ENCODE results near the gene ESRRA. TPM values are rescaled to one million over a fixed set of nuclear protein-coding genes. Genes with fewer than 3 reads are reported as not detected.

The ESRRA gene
- total and polyA plus RNA-seq, 2 experiments from 2014 or later, result 17.2 to 38.6 TPM

- peak; percentile 68 for DNase-seq
- Histone ChIP-seq H3K79me2 (ENCODE audit: insufficient read depth) (no peaks in the 10 kb centered on the region), H3K4me2 (ENCODE audit: unreplicated experiment) (peak overlapping the region; percentile 64), H3K9me3 (ENCODE audit: low read depth) (no peaks in the 10 kb centered on the region), H3K27ac (no peak overlapping the region), H3K9me2 (ENCODE audit: insufficient read depth) (no peaks in the 10 kb centered on the region), H3K9ac (no peak overlapping the region; the same call in 1 of the 2 replicates), H3F3A (ENCODE audit: insufficient read depth) (0 out of 2 replicates have a peak, but pooled peaks cover 11% of the 10 kb centered on the region), H3K4me3 (peak overlapping the region; percentile 26), H4K20me1 (ENCODE audit: insufficient read depth) (no peaks in the 10 kb centered on the region), H3K4me1 (ENCODE audit: insufficient read depth) (peaks cover 10% of the 10 kb centered on the region; the same call in 1 of the 2 replicates), H2AFZ (peak overlapping the region; percentile 39), H3K27me3 (replicated peaks; ENCODE audit: insufficient read depth) (peaks cover 7% of the 10 kb centered on the region; the same call in 1 of the 2 replicates), H3K36me3 (ENCODE audit: low read depth) (no peaks in the 10 kb centered on the region)
- 8 to 9% methylated on average over 29 to 54 of the region's 60 CpGs for WGBS, 2 experiments (ENCODE audit: low coverage in 1 of 2, low lambda C conversion rate in 2 of 2, missing lambda C conversion rate in 2 of 2)
- in situ Hi-C loops (cut with MboI), result no loop called here
- TF ChIP-seq EZH2phosphoT487 (IDR thresholded peaks at IDR 0.05; ENCODE audit: insufficient read depth, low read depth), result 0 out of 2 replicates have a peak, but pooled peaks have one; percentile 8
- no peak for TF ChIP-seq EZH2 (IDR thresholded peaks at IDR 0.05; ENCODE audit: insufficient read depth, poor library complexity, severe bottlenecking)
Observed at GRCh38 chr11:64298966-64299846, 6.1 kb upstream of the ESRRA start.

DNA sequence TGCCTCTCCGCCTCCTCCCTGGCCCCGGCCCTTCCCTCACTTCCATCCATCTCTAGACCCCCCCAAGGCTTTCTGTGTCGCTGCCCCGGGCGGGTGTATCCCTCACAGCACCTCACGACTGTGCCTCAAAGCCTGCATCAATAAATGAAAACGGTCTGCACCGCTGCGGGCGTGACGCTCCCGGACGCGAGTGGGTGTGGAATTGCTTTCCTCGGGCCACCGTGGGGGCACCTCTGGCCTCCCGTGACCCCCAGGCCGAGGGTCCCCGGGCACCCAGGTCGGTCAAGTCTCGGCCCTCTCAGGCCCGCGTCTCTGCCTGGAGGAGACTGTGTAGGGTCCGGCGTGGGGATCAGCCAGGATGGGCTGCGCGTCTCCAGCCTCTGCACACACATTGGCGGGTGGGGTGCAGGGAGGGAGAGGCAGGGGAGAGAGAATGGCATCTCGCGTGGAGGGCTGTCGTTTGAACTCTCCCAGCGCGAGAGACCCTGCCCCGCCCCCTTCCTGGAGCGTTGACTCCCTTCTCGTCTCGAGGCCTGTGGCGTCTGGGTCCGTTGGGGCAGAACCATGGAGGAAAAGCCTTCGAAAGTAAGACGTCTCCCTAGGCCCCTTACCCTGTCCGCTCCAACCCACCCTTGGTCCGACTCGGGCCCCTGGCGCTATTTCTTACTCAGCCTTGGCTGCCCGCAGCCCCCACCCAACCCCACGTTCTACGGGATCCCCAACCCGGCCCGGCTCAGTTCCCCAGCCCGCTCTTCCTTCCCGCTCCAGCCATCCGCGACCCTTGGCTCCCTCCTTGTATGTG is 5.3 kb upstream of the ESRRA start, which contains the start of gene CATSPERZ:
Gene CATSPERZ (plus strand): TSS at position 512 of the 802 bp plus-strand sequence. CDS start 53 bp downstream, at position 565.
- Histone ChIP-seq H3K9me3 (ENCODE audit: low read depth) (no peaks in the 10 kb centered on the region), H3K4me1 (ENCODE audit: insufficient read depth) (peaks cover 7% of the 10 kb centered on the region; the same call in 1 of the 2 replicates), H4K20me1 (ENCODE audit: insufficient read depth) (no peaks in the 10 kb centered on the region), H3F3A (ENCODE audit: insufficient read depth) (0 out of 2 replicates have a peak, but pooled peaks cover 11% of the 10 kb centered on the region), H3K4me2 (ENCODE audit: unreplicated experiment) (peak within 1 kb of the TSS; percentile 85), H3K4me3 (peak within 1 kb of the TSS; percentile 71), H3K36me3 (ENCODE audit: low read depth) (no peaks in the 10 kb centered on the region), H3K79me2 (ENCODE audit: insufficient read depth) (no peaks in the 10 kb centered on the region), H3K9ac (peak within 1 kb of the TSS; percentile 52), H2AFZ (peak within 1 kb of the TSS; percentile 80), H3K9me2 (ENCODE audit: insufficient read depth) (no peaks in the 10 kb centered on the region), H3K27me3 (replicated peaks; ENCODE audit: insufficient read depth) (peaks cover 4% of the 10 kb centered on the region; the same call in 1 of the 2 replicates), H3K27ac (no peak within 1 kb of the TSS)
- DNase-seq, result peak; percentile 31
- 5% methylated on average over 40 to 54 of the region's 54 CpGs for WGBS, 2 experiments (ENCODE audit: low coverage in 1 of 2, low lambda C conversion rate in 2 of 2, missing lambda C conversion rate in 2 of 2)
- in situ Hi-C loops (cut with MboI), result no loop called here
- no peak for TF ChIP-seq EZH2 (IDR thresholded peaks at IDR 0.05; ENCODE audit: insufficient read depth, poor library complexity, severe bottlenecking)
- TF ChIP-seq EZH2phosphoT487 (IDR thresholded peaks at IDR 0.05; ENCODE audit: insufficient read depth, low read depth), result no peak

DNA sequence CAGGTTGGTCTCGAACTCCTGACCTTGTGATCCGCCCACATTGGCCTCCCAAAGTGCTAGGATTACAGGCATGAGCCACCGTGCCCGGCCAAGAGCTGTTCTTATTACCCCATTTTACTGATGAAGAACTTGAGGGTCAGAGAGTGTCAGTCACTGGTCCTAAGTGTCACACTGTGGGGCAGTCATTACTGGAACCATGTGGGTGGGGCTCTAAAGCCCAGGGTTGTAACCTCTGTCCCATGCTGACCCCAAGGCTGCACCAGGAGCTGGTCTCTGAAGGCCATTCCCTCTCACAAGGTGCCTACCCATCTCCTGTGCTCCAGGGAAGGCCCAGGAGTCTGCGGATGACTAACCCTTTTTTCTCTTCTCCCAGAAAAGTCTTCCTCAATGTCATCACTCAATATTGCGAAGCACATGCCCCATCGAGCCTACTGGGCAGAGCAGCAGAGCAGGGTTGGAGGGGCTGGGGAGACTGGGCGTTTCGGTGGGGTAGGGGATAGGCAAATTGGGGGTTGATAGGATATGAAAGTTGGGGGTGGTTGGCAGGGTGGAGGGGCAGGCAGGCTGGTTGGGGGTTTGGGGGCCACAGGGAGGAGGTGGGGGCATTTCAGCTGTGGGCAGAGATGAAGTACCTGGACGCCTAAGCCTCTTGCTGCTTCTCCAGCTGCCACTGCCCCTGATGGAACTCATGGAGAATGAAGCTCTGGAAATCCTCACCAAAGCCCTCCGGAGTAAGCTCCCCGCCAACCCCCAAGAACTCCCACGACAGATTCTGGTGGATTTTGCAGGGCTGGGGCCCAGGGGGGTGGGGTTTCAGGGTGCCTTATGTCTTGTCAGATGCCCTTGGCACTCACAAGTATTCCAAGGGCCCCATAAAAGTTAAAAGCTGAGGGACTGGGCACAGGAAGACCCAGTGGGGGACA is 2.0 kb upstream of the ESRRA start:
- Histone ChIP-seq H3K9me3 (ENCODE audit: low read depth) (no peaks in the 10 kb centered on the region), H3K9me2 (ENCODE audit: insufficient read depth) (no peaks in the 10 kb centered on the region), H3K9ac (no peak overlapping the region), H4K20me1 (ENCODE audit: insufficient read depth) (no peaks in the 10 kb centered on the region), H2AFZ (no peak overlapping the region), H3K27me3 (replicated peaks; ENCODE audit: insufficient read depth) (peaks cover 4% of the 10 kb centered on the region; the same call in 1 of the 2 replicates), H3F3A (ENCODE audit: insufficient read depth) (0 out of 2 replicates have a peak, but pooled peaks cover 11% of the 10 kb centered on the region), H3K4me3 (no peak overlapping the region), H3K79me2 (ENCODE audit: insufficient read depth) (peaks cover 11% of the 10 kb centered on the region; the same call in 1 of the 2 replicates), H3K4me1 (ENCODE audit: insufficient read depth) (peaks cover 13% of the 10 kb centered on the region), H3K36me3 (ENCODE audit: low read depth) (no peaks in the 10 kb centered on the region), H3K4me2 (ENCODE audit: unreplicated experiment) (no peak overlapping the region), H3K27ac (no peak overlapping the region)
- 75% methylated on average over 12 to 13 of the region's 13 CpGs for WGBS, 2 experiments (ENCODE audit: low coverage in 1 of 2, low lambda C conversion rate in 2 of 2, missing lambda C conversion rate in 2 of 2)
- TF ChIP-seq EZH2phosphoT487 (IDR thresholded peaks at IDR 0.05; ENCODE audit: insufficient read depth, low read depth) (no peak), EZH2 (IDR thresholded peaks at IDR 0.05; ENCODE audit: insufficient read depth, poor library complexity, severe bottlenecking) (no peak)
- in situ Hi-C loops (cut with MboI), result no loop called here
- DNase-seq, result no peak

Data from GM23248 (cell line).